ENCODE measurements around the gene GPC4.
"Not testable (repeated sequence)": the region's sequence is repeated elsewhere in the genome, so short reads cannot be mapped to it uniquely, and the experiment has no call there.

GPC4 gene

DNA sequence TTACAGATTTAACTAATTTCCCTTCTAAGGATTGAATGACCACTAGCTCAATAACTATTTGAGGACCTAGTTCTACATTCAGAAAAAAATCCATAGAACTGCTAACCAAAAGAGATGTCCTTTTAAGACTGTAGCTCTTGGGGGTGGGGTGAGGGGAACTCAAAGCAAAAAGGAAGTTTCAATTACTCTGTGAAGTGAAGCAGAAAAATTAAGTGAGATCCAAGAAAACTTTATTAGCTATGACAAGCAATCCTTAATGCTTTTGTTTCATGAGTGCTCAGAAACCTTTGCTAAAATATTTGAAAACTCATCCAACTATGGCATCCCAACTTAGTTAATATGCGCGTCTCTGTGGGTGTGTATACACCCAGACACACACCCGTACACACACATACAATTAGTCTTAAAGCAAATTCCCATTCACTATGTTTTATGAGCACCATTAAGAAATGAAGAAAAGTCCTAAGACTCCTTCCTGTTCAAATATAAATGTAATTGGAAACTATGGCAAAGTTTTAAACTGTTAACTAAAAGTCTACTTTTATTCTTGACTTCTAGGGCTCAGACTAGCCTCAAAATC is 44.5 kb downstream of the GPC4 start:
- in situ Hi-C loops (cut with HindIII; ENCODE audit: low sequenced_read_pairs), result no loop called here

DNA sequence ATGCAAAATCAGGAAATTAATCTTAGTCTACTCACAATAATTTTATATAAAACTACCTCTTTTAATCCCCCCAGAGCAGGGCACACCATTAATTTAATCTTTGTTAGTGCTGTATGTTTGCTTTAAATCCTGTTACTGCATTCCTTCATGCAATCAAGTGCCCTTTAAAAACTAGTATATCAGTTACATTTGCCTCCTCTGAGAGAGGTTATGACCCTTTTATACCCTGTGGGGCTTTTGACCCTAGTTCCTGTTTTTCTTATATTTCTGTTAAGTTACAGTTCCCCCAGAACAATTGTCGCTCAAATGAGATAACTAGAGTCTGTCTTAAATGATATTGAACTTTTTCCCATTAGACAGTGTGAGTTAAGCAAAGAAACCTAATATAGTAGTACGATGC is 46.2 kb downstream of the GPC4 start:
- in situ Hi-C loops (cut with HindIII; ENCODE audit: low sequenced_read_pairs), result no loop called here

DNA sequence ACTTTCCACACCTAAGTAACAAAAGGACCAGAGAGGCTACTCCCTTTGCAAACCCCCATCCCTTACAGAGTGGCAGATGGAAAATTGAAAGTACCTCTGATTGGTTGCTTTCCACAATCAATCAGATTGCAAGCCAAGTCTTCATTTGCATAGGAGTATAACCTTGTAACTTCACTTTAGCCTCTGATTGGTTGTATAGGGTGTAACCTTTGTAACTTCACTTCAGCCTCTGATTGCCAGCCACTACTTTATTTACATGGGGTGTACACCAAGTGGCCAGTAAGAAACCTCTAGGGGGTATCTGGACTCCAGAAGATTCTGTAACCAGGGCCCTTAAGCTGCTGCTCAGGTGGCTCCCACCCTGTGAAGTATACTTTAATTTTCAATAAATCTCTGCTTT is 48.6 kb downstream of the GPC4 start:
- in situ Hi-C loops (cut with HindIII; ENCODE audit: low sequenced_read_pairs), result no loop called here

DNA sequence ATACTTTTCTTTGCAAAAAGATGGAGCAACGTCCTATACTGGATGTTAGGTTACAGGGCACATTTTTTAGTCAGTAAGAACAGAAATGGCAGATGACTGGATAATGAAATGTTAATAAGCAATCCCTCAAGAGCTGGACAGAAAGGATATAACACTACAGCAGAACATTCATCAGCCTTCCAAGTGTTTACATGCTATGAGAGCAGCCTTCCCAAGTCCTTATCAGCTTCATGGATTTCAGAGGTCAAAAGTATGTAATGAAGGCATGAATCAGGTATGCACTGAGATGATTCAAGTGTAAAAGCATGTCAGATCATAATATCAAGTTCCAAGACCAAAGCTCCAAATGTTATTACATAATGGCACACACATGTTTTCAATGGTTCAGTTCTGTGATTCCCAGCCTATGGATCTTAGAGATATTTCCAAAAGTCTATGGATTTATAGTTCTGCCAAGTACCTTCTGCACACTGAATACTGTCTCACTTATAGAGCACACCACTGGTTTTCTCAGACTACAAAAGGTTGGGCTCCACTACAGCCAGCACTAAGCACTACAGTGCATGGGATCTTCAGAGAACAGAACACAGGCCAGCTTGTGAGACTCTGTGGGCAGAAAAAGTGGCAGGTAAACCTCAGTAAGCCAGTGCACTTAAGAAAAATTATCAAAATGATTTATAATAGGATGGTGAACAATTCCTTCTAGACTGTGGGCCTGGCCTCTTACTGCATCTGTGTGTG is 49.2 kb downstream of the GPC4 start:
- in situ Hi-C loops (cut with HindIII; ENCODE audit: low sequenced_read_pairs), result no loop called here

DNA sequence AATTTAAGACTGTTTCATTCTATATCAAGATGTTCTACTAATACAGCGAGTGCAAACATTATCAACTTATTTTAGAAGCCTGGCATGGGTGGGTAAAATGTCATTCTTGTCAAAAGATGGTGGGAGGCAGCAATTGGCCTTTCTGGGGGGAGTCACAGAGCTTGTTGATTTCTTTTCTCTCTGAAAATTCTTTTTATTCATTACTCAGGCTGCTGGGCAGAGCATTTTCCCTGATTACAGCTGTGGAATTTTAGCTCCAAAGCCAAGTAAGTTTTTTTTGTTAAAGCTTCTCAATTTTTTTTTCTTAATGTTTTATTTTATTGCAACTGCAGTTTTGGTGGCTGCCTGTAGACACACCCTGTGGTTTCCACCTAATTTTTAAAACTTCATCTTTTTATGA is 50.4 kb downstream of the GPC4 start:
- in situ Hi-C loops (cut with HindIII; ENCODE audit: low sequenced_read_pairs), result no loop called here

DNA sequence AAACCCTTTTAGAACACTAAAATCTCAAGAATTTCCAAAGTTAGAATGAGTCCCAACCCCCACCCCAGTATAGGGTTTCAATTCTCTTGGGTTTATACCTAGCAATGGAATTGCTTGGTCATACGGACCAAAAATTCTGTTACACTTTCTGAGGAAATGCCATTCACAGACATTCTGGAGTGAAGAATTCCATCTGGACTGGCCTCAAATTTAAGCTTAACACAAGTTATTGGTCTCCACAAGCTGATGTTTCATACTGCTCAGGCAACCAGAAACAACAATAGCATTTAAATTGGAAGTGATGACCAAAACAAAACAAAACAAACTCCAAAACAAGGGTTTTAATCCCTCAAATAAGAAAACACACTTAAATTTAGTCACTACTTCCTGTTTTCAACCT is 51.1 kb downstream of the GPC4 start:
- in situ Hi-C loops (cut with HindIII; ENCODE audit: low sequenced_read_pairs), result no loop called here

DNA sequence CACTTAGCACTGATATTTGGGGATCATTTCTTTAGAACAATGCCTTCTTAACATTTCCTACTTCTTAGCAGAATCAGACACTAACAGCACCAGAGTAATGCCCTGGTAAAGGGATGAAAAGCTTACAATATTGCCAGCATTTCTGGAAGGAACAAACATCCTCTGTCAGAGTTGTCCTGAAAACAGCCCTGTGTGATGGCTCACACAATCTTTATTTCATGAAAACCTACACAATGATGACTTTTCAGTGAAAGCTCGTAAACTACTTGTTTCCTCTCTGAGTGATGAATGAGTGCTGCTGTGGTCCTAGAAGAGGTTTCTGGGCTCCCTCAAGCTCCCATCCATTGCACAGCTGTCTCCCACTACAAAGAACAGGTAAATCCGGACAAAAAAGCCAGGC is 52.8 kb downstream of the GPC4 start:
- in situ Hi-C loops (cut with HindIII; ENCODE audit: low sequenced_read_pairs), result no loop called here

DNA sequence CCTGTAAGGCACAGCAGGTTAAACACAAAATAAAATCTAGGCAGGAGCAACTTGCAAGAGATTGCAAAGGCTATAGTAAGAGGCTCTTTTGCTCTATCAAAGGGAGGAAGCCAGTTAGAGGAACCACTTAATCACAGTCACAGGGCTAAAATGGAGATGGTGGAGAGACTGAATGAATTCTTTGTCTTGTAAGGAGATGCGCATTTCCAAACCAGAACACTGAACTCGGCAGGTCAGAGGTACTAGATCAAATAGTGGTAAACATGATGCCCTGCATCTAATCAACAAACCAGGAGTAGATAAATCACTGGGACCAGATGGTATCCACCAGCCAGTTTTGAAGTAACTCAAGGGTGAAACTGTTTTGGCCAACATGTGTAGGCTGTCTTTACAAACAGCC is 55.8 kb downstream of the GPC4 start:
- in situ Hi-C loops (cut with HindIII; ENCODE audit: low sequenced_read_pairs), result no loop called here

DNA sequence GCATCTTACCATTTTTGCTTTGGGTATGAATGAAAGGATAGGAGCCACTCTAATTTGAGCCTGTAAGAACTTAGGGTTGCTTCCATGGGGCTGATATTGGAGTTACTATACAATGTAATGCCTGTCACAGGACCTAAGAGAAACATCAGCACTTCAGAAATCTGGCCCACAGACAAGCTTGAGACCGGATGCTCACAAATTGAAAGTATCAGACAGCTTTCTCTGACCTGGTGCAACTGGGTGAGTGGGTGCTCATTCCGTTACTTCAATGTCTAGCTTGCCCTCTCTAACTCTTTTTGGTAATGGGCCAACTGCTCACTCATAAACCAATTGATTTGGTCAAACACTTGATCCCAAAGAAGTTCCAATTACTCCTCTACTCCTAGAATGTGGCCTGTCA is 62.1 kb downstream of the GPC4 start:
- in situ Hi-C loops (cut with HindIII; ENCODE audit: low sequenced_read_pairs), result no loop called here

DNA sequence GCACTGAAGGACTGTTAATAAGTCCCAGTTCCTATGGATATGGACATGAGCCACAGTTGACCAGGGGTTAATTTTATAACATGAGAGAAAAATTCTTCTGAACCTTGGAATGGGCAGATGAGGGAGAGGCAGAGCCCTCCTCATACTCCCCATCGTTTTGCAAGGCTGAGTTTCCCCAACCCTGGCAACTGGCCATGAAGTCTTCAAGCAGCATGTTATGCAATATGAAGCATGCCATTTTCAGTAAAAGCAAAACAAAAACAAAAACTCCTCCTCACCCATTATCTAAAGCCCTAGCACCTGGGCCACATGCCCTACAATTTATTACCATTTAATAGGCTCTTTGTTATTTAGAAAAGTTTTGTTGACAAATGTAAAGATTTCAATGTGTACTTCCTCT is 64.5 kb downstream of the GPC4 start:
- in situ Hi-C loops (cut with HindIII; ENCODE audit: low sequenced_read_pairs), result no loop called here

DNA sequence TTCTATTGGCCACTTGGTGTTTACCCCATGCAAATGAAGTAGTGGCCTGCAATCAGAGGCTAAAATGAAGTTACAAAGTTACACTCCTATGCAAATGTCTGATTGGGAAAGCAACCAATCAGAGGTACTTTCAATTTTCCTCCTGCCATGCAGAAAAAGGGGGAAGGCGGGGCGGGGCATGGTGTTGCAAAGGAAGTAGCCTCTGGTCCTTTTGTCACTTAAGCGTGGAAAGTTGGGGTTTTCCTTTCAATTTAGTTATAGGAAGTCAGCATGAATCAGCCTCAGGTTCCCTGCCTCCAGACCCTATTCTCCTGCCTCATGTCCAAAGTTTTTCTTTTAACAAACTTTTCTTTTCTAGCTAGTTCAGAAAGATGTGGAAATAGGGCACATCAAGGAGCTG is 69.3 kb downstream of the GPC4 start:
- in situ Hi-C loops (cut with HindIII; ENCODE audit: low sequenced_read_pairs), result no loop called here

DNA sequence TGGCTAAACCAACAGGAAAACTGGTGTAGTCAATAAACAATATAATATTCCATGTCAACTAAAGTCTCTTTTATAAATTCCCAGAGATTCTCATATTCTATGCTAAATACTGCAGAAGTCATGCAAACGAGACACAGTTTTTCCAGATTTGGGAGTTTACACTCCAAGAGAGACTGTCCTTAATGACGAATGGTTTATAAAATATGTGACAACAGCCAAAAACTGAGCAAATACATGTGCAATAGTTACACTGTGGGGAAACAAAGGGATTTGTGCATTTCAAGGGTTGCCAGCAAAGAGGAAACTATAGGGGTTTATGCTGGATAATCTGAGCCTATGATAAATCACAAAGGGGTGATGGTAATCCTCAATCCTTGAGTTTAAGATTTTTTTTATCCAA is 75.7 kb downstream of the GPC4 start:
- in situ Hi-C loops (cut with HindIII; ENCODE audit: low sequenced_read_pairs), result no loop called here

DNA sequence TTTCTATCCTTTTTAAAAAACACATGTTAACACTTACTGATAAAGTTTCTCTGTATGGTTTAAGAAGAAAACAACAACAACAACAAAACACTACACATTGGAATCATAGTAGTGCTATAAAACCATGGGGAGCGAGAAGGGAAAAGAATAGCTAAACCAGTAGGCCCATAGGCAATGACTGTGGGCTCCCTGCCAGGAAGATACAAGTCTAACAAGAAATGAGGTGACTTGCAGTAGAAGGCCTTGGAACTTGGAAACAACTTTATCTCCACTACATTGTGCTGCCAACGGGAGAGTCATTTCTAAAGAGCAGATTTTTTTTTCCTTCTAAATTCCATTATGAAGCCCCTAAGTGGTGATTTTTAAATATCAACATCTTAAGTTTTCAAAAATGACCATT is 78.0 kb downstream of the GPC4 start:
- in situ Hi-C loops (cut with HindIII; ENCODE audit: low sequenced_read_pairs), result no loop called here

DNA sequence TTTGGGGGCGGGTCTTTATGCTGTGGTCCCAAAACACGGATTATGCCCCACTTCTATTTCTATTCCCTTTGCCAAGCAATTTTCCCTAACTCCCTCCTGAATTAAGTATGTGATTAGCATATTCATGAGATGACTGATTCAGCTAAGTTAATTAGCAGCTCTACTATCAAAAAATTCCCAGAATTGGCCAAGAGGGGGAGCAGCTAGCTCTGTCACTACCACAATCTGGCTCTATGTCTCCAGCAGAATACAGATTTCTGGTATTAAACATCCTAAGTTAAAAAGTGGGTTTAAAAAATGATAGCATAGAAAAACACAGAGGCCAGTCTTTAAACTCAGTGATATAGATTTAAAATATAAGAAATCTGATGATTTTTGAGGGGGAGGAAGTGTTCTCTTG is 80.3 kb downstream of the GPC4 start:
- in situ Hi-C loops (cut with HindIII; ENCODE audit: low sequenced_read_pairs), result no loop called here

DNA sequence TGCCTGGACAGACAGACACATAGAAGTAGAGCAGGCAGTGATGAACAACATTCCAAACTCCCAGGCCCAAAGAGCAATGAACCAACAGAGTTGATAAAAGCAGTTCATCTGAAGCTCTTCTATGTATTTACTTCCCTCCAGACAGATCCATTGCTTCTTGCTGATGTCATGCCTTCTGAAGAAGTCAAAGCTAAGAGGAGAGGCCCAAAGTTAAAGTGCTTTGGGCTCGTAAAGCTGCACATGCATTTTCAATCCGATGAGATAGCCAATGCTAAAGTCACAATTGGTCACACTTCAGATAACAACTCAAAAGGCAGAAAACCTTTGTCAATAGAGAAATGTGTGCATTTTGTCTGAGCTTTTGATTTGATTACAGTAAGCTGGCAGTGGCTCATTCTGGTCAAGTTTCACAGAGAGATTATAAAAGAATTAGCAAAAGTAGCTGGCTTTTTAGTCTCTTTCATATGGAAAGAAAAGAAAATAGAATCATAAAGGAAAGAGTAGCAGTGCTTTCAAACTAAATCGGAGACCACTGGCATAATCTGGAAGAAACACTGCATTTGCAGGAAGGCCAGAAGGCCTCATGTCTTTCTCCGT is 82.0 kb downstream of the GPC4 start:
- in situ Hi-C loops (cut with HindIII; ENCODE audit: low sequenced_read_pairs), result no loop called here

DNA sequence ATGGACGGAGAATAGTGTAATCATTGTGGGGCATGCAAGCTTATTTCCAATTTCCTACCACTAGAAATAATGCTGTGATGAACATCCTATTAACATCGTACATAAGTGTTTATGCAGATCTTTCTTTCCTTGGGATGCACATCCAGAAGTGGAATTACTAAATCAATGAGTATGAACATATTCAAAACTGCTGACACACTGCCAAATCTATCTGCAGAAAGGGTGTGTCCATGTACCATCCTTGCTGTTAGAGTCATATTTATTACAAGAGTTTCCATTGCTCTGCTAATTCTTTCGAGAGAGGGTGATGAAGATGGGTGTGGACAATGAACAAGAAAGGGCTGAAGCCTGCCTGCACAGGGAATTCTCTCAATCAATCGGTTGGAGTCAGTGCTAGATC is 82.6 kb downstream of the GPC4 start:
- in situ Hi-C loops (cut with HindIII; ENCODE audit: low sequenced_read_pairs), result no loop called here

DNA sequence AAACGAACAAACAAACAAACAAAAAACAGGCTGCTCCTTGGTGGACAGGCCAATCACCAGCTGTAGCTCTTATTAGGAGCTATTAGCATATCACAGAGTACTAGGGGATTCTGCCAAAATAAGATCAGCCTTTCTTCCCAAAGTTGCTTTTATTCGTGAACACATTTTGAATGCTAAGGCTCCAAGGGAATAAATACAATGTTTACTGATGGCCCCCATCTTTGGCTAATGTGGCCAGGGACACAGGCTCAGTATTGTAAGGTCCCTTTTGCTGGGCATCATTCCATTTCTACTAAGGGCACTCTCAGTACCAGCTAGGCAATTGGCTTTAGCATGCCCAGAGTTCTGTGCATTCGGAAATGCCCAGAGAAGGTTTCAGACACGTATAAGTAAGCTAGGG is 84.3 kb downstream of the GPC4 start:
- in situ Hi-C loops (cut with HindIII; ENCODE audit: low sequenced_read_pairs), result no loop called here

DNA sequence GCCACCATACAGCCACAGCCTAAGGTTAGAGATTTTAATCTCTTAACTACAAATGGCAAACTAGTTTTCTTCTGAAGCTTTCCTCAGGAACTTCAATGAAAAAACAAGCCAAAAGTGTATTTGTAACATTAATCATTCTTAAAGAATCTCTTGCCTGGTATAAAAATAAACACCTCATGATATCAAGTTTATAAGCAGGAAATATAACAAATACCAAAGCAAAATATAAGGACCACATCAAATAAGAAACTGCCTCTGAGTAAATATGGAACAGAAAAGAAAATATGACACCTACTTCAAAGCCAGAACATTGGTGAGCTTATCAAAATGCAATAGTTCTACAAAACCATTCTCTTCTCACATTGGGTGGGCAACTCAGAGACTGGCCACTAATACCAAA is 89.9 kb downstream of the GPC4 start:
- in situ Hi-C loops (cut with HindIII; ENCODE audit: low sequenced_read_pairs), result no loop called here

DNA sequence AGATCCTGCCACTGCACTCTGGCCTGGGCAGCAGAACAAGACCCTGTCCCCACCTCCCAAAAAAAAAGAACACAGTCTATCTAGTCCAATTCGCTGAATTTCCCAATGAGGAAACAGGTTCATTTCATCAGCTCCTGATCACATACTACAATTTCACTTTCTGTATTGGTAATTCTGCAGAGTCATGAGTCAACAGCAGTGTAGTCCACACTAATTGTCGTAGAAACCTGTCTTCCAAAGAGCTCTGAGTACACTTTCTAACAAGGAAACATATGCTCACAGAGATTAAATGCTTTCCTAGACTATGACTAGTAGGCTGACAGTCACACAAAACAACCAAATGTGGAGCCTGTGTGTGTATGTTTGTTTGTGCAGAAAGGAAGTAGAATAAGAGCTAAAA is 91.9 kb downstream of the GPC4 start:
- in situ Hi-C loops (cut with HindIII; ENCODE audit: low sequenced_read_pairs), result no loop called here

DNA sequence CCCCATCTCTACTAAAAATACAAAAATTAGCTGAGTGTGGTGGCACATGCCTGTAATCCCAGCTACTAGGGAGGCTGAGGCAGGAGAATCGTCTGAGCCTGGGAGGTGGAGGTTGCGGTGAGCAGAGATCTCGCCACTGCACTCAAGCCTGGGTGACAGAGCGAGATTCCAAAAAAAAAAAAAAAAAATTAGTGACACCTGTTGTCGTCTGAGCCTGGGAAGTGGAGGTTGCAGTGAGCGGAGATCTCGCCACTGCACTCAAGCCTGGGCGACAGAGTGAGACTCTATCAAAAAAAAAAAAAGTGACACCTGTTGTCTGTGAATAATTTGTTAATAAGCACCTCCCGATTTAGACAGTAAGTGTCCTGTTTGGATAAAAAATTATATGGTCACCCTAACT is 93.0 kb downstream of the GPC4 start:
- in situ Hi-C loops (cut with HindIII; ENCODE audit: low sequenced_read_pairs), result not testable (repeated sequence)

DNA sequence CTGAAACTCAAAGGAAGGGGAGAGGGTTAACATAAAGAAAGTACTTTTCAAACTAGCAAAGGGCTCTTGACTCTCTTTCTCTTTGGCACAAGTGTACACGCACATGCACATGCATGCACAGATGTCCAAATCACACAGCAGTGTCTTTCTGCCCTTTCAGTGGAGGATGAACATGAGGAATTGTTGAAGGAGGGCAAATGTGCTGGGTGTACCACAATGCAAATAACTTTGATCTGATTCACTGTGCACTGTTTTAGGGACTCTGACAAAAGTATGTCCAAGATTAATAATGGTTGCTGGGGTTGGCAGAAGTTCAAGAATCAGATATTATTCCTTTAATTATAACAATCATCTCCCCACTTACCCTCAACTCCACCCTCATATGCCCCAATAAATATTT is 93.8 kb downstream of the GPC4 start:
- in situ Hi-C loops (cut with HindIII; ENCODE audit: low sequenced_read_pairs), result no loop called here

DNA sequence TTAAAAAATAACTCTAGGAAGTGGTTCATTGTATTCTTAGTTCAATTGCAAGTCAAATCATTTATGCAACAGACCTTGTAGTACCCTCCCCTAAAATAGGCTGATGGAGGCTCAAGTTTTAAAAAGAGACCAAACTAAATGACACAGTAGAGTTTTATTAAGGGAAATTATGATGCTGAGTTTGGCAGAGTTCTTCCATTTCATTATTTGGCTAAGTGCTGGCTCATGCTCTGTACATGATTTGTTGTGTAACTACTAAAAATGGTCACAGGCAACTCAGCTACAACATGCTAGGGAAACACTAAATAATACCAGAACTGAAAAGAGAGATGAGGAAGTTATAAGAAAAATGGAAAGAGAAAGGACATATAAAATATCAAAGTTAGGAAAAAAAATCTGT is 101.0 kb downstream of the GPC4 start:
- in situ Hi-C loops (cut with HindIII; ENCODE audit: low sequenced_read_pairs), result no loop called here

DNA sequence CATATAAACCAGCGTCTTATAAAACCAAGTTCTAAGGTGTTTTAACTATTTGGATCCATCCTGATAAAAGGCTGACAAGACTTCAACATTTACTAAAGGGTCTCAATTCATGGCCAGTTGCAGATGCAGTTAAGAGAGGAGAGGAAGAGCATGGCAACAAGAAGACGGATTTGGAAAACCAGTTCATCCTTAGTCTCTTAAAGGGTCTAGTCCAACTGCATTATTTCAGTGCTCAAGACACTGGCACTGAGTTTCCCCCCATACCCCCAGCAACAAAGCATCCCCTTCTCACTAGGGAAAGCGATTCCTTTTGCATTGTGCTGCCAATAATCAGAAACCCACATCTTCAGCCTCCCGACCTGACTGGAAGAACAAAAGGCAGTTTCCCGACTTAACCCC is 106.8 kb downstream of the GPC4 start:
- in situ Hi-C loops (cut with HindIII; ENCODE audit: low sequenced_read_pairs), result no loop called here
